GM20431 (cell line): Measurements from ENCODE around the gene ZNF777.
"Not testable (repeated sequence)": the region's sequence is repeated elsewhere in the genome, so short reads cannot be mapped to it uniquely, and the experiment has no call there.

Experiments
- in situ Hi-C: fragments of 300-500 bp; cut with MseI, MboI; formaldehyde crosslinking; loops from one replicate; pipeline ENCODE4 v1.15.0; 2020; ENCODE audit warnings: low sequenced_read_pairs; ENCODE audit not compliant: unreplicated experiment

The ZNF777 gene

DNA sequence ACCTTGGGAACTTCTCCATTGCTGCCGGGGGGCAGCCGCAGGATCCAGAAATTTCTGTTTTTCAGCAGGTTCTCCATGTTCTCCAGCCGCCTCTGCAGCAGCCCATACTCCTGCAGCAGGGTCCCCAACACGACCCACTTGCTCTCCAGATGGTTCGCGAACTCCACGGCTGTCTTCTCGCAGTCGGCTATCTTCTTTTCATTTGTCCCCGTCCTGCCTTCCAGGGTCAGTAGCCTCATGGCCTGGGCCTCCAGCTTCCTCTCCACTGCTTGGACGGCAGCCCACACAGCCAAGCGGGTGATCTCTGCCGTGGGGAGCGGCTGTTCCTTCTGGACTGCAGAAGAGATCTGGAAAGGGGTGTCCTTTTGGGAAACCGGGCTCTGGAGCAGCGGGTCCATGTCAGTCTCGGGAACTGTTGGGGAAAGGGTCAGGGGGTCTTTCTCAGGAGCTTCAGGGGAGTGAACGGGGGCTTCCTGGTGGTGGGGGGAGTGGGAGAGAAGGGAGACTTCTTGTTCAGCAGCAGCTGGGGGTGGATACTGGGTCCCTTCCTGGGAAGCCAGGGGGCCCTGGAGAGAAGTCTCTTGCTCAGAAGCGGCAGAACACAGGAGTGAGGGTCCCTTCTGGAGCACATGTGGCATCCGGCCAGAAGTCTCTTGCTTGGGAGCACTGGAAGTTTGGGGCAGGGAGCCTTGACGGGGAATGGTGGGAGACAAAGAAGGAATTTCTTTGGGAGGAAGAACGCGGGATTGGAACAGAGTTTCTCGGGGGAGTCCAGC lies 5.5 kb downstream of the ZNF777 start:
- in situ Hi-C loops, result no loop called here

DNA sequence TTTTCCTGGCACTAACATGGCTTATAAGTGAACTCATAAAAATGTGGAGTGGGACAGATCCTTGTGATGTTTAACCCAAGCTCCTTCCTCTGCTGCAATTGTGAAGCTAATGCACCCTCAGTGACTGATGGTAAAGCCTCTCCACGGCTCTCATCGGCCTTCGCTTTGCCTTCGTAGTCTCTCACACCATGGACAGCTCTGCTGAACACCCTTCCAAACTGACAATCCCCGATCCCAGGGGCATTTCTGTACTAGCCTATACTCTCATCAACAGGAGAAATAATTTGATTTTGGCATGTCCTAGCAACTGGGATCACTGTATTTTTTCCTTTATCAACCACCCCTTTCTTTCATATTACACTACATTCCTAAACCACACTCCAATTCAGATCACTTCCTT lies 6.1 kb downstream of the ZNF777 start:
- in situ Hi-C loops, result no loop called here

DNA sequence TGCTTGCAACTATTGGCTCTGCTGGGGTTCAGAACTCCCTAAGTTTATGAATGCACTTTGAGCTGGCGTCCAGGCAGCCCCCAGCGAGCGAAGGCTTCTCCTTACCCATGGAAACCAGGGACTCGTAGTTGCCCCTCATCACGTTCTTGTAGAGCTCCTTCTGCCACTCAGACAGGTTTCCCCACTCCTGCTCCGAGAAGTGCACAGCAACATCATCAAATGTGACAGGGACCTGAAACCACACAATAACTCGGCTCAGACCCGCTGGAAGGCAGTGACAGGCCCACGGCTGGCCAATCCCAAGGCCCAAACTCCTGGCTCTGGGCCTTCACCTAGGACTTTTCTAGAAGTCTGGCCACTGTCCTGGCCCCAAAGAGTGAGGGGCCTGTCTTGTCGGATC lies 6.9 kb downstream of the ZNF777 start:
- in situ Hi-C loops, result no loop called here

DNA sequence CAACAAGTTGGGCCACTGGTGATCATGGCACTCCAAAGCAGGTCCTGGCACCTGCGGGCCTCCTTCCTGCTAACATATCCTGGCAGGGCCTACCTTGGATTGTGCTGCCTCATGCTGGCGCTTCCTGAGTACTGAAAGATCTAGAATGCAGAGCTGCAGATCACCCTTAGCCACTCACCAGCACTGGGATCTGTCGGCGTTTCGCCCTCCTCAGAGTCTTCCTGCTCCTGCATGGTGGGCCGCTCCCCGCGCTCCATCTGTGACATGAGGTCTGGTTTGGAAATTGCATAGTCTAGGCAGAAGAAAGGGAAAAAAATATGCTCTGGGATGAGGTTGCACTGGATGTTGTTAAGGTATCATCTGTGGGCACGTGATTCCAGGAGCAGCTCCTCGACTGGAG lies 10.0 kb downstream of the ZNF777 start:
- in situ Hi-C loops, result no loop called here

DNA sequence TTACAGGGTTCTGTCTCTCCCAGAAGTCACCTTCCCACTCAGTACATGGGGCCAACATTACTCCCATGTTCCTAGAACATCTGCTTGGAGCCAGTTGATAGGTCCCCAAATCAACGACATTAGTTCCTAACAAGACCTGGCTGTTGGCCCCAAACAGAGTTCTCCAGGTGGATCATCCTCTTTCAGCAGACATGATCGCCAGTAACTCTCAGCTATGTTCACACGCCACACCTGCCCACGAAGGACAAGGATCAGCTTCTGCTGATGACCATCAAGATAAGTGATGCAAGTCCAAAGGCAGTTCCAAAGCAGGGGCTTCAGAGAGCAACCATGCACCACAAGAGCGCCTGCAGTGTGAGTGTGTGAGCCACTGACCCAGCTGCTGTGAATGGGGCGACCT lies 11.0 kb downstream of the ZNF777 start:
- in situ Hi-C loops, result no loop called here

DNA sequence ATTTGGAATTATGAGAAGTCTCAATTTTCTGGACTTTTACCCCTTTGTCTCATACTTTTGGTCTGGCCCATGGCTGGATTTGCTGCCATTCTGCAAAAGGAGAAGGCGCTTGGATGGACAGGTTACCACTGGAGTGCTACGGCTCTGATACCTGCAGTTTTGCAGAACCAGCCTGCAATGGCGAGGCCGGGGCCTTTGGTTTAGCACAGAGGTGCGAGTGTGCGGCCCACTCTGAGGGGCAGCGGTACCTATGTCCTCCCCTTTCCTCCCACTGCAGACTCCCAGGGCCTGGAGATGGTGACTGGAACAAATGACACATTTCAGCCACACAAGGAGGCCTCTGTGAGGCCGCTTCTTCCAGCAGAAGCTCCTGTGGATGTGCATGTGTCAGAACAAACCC lies 11.9 kb downstream of the ZNF777 start:
- in situ Hi-C loops, result no loop called here

DNA sequence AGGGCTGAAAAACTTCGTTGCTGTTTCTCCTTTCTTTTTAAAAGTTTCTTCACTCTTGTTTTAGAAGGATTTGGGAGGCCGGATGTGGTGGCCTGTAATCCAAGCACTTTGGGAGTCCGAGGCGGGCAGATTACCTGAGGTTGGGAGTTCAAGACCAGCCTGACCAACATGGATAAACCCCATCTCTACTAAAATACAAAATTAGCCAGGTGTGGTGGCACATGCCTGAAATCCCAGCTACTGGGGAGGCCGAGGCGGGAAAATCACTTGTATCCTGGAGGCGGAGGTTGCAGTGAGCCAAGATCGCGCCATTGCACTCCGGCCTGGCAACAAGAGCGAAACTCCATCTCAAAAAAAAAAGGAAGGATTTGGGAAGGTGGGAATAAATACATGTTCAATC lies 14.8 kb downstream of the ZNF777 start:
- in situ Hi-C loops, result not testable (repeated sequence)

DNA sequence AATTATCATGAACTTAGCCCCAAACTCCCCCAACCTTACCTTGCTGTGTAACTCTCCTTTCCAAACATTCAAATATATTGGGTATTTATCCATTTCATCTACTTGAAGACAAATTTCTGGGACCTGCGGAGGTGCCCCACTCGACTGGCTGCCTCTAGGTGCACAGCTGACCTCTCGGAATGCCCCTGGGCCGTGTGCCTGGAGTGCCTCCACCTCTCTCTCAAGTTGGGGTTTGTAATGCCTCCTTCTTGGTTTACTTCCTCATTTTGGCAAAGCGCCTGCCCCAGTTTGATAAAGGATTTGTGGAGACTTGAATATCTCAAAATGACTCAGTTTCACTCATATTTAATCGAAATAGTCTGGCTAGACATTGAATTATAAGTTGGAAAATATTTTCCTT lies 16.6 kb downstream of the ZNF777 start:
- in situ Hi-C loops, result no loop called here

DNA sequence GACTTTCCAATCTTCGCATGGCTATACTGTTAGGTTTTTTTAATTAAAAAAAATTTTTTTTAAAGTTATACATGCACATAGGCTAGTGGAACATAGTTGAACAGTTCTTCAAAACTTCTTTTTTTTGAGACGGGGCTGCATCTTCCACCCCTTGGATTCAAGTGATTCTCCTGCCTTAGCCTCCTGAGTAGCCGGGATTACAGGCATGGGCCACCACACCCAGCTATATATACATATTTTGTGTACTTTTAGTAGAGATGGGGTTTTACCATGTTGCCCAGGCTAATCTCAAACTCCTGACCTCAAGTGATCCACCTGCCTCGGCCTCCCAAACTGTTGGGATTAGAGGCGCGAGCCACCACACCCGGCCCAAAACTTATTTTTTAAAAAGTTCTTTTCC lies 17.3 kb downstream of the ZNF777 start:
- in situ Hi-C loops, result no loop called here

DNA sequence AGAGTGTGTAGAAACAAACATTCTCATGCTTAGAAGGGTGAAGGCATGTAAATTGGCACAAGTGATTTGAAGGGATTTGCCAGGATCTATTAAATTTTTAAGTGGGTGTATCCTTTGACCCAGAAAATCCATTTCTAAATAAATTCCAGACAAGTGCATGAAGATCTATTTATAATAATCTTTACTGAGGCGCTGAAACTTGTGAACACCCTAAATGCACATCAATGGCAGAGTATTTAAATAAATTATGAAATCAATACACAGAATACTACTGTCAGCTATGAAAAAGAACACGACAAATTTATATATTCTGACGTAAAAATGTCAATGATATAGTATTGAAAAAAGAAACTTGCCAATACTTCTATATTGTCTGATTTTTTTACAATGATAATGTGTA lies 17.9 kb downstream of the ZNF777 start:
- in situ Hi-C loops, result no loop called here

DNA sequence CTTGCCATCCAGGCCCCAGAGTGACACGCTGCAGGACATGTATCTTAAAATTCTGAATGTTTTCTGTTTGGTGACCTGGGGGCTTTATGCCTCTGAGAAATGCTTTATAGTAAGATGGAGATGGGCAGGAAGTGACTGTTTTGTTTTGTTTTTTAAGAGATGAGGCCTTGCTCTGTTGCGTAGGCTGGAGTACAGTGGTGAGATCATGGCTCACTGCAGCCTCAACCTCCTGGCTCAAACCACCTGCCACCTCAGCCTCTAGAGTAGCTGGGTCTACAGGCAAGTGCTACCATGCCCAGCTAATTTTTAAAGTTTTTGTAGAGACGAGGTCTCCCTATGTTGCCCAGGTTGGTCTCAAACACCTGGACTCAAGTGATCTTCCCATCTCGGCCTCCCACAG lies 20.6 kb downstream of the ZNF777 start:
- in situ Hi-C loops, result no loop called here

DNA sequence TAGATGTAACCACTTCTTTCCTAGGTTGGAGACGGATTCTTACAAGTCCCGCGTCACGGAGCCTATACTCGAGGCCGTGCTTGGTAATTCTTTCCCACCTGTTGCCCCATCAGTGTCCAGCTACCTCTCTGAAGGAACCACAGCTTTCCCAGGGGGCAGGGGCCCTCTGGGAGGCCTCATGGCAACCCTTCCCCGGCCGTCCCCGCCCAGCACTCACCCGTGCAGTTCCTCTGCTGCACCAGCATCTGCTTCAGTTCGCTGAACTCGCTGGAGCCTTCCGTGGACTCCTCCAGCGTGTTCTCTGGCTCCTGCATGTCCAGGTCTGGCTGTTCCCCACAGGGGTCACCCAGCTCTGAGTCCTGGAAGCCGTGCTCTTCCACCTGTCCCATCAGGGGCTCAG lies 24.5 kb downstream of the ZNF777 start:
- in situ Hi-C loops, result no loop called here

DNA sequence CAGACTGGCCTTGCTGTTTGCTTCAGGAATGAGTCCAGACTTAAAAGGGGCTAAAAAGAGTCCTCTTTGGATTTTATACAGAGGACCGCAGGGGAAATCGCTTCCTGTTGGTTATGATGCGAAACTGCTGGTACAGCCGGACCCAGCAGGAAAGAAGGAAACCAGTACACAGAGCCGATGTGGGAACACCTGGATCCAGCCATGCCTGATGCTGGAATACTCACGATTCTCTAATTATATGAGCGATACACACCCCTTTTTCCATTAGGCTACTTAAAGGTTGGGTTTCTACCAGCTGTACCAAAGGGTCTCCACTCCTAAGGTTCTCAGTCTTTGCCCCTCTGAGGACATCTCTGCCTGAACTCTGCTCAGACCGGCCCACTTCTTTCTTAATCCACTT lies 27.7 kb downstream of the ZNF777 start:
- in situ Hi-C loops, result no loop called here

DNA sequence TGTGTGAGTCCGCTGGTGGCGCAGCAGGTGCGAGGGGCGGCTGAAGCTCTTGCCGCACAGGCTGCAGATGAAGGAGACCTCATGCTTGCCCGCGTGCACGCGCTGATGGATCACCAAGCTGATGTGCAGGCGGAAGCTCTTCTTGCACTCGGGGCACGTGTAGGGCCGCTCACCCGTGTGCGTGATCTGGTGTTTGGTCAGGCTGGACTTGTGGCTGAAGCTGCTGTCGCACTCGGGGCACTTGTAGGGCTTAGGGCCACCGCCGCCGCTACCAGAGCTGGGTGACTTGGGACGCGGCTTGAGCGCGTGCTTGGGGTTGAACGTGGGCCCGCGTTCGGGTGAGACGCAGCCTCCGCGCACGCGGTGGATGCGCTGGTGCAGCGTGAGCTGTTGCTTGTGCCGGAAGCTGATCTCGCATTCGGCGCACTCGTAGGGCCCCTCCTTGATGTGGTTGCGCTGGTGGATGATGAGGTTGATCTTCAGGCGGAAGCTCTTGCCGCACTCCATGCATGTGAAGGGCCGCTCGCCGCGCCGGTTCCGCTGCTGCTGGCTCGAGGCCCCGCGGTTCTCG lies 28.7 kb downstream of the ZNF777 start:
- in situ Hi-C loops, result no loop called here

DNA sequence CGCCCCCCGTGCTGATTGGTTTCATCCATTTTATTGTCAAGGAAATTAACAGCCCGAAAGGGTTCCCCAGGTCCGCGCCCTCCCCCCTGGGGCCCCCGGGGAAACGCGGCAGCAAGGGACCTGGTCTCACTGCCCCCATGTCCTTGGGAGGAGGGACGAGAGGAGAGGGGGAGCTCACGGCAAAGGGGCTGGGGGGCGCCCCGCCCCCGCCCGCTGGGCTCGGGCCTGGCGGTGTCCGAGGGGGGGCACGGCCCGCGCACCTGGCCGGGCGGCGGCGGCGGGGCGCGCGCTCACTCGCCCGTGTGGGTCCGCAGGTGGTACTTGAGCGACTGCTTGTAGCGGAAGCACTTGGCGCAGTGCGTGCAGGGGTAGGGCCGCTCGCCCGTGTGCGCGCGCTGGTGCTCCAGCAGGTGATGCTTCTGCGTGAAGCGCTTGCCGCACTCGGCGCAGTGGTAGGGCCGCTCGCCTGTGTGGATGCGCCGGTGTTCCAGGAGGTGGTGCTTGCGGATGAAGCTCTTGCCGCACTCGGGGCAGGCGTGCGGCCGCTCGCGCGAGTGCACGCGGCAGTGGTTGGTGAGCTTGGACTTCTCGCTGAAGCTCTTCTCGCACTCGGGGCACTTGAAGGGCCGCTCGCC lies 29.3 kb downstream of the ZNF777 start:
- in situ Hi-C loops, result no loop called here

DNA sequence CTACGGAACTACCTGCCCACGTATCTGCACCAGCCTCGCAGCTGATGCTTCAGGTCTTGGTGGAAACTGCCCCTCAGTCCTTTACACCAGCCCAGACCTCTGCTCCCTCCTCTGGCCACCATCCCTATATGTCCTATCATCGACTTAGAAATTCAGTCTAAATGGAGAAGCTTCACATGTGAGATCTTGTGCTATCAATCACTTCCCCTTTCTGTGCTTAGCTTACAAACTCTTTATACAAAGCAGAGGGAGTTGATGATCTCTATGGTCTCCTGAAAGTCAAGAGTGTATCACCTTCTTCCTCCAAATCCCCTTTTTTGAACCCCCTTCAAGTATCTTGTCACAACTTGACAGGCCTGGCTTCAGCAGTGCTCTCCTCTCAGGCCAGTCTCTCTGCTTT lies 30.7 kb downstream of the ZNF777 start:
- in situ Hi-C loops, result no loop called here

DNA sequence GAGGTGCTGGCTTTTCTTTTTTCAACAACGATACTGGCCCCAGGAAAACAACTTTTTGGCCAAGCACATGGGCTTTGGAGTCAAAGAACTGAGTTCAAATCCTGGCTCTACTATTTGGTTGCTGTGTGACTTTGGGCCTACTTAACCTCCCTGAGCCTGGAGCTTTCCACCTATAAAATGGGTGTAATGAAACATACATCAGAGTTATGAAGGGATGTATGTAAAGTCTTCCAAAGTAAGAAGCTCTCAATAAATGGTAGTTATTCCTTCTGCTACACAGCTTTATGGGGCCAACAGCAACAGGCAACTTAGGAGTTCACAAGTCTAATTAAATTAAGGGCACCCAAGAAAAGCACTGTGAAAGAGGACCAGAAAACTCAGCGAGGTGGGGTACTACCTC lies 33.0 kb downstream of the ZNF777 start:
- in situ Hi-C loops, result no loop called here

DNA sequence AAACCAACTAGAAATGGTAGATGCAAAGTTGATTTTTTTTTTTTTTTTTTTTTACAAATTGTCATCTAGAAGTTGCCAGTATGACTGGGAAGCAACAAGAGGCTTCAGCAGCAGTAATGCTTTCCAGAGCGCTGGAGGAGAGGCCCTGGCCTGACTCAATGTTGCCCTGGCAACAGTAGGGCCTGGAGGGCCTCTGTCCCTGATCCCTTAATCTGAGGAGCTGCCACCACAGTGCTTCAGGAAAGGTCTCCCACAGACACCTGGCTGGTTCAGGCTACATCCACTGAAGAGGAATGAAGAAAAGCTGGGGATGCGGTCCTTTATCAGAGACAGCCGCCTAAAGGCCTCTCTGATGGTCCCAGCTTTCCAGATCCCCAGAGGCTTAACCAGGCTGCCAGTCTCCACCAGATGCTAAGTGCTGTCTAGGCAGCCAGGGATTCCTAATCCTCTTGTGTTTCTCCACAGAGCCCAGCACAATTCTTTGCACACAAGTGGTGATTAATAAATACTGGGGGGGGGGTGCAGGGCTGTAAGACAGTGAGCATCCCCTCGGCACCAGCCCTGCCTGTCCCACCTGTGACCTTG lies 33.7 kb downstream of the ZNF777 start:
- in situ Hi-C loops, result no loop called here

DNA sequence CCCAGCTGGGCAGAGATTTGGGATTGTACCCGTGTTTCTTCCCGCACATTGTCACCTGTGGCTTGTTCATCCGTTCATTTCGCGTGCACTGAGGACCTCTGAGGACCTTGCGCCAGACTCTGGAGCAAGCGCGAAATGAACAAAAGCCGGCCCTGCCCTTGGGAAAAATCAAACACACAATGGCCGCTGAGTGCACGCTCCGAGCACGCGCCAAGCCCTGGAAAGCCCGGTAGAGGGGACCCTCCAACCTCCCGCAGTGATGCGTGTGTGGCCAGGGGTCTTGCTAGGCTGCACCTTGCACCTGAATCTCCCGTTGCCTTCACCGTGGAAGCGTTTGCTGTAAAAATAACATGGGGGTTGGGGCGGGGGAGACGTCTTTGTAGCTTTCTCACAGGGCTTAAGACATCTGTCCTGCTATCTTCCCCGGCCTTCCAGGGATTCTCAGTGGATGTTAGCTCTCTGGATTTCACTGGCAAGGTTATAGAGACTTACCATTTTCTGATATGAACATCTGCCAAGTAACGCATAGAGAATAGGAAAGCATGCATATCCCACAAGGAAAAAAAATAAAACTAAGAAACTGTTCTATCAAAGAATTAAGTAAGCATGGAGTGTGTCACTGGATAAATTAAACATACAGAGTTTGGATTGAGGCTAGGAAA lies 37.3 kb downstream of the ZNF777 start:
- in situ Hi-C loops, result no loop called here

DNA sequence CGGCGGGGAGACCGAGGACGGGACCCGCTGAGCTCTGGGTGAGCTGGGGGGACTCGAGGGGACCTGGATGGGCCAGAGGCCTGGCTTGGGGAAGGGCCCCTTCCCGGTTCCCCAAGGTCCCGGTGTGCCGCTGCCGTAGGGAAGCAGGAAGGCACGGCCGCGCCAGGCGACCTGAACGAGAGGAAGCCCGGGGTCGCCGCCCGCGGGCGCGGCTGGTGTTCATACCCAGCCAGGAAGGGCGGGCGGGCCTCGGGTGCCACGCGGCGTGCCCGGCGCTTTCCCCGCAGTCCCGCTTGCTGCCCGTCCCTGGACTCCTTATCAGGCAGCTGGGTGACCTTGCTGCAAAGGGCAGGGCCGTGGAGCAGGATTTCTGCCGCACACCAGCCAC lies 38.0 kb downstream of the ZNF777 start:
- in situ Hi-C loops, result no loop called here
